B cell (primary cell): ENCODE measurements around the gene SGPL1. TPM values are rescaled to one million over a fixed set of nuclear protein-coding genes. Genes with fewer than 3 reads are reported as not detected.

Experiments
- ATAC-seq: fragments of 200-7000 bp; cut with Tn5 transposase; one replicate; pipeline ENCODE4 v1.10.0; 2021; ENCODE audit warnings: low read depth, mild to moderate bottlenecking, moderate number of reproducible peaks, moderate library complexity
- CTCF ChIA-PET: fragments of 350-600 bp; sonication (Branson Sonifier 250); formaldehyde crosslinking; loops from one replicate; lab custom pipeline; 2021; ENCODE audit warnings: antibody characterized with exemption, inconsistent platforms; lab: Charles Lee
- POLR2A ChIA-PET: fragments of 350-600 bp; sonication (Branson Sonifier 250); formaldehyde crosslinking; loops from one replicate; lab custom pipeline; 2021; ENCODE audit warnings: antibody characterized with exemption; lab: Charles Lee
- DNase-seq: peaks from one replicate; pipeline ENCODE4 v3.0.0; 2013
- H2AFZ ChIP-seq: 2 replicates; pipeline ENCODE4 v1.6.1; 2012; ENCODE audit warnings: mild to moderate bottlenecking, low read depth, low read length; ENCODE audit not compliant: insufficient read depth, poor library complexity, severe bottlenecking
- H3K27ac ChIP-seq, 2 donors: 1 replicate in 1 of 2; 2 replicates in 1 of 2; pipeline ENCODE4 v1.5.1; 2012 to 2013; ENCODE audit warnings: low read length in 2 of 2, mild to moderate bottlenecking in 2 of 2, moderate library complexity in 1 of 2
- H3K27me3 ChIP-seq, 4 experiments: fragments of 200-600 bp in 1 of 4; sonication (generic) in 1 of 4; replicated peaks in 1 of 4; 1 replicate in 2 of 4; 2 replicates in 2 of 4; pipeline versions ENCODE4 v1.6.1 to v1.7.0; 2013 to 2016; ENCODE audit warnings: low read length in 3 of 4, mild to moderate bottlenecking in 2 of 4, mixed read lengths in 1 of 4, moderate library complexity in 1 of 4; ENCODE audit not compliant: insufficient read depth in 4 of 4, control insufficient read depth in 3 of 4; ENCODE audit errors: control extremely low read depth in 1 of 4
- H3K36me3 ChIP-seq, 2 experiments: replicated peaks in 1 of 2; 1 replicate in 1 of 2; 2 replicates in 1 of 2; pipeline versions ENCODE4 v1.6.1 to v1.7.1; 2013; ENCODE audit warnings: low read length in 1 of 2; ENCODE audit not compliant: insufficient read depth in 2 of 2, control insufficient read depth in 1 of 2; ENCODE audit errors: control extremely low read depth in 1 of 2, extremely low read depth in 1 of 2
- H3K4me1 ChIP-seq, 2 donors: fragments of 200-600 bp in 1 of 2; sonication (generic) in 1 of 2; 1 replicate in 1 of 2; 2 replicates in 1 of 2; pipeline versions ENCODE4 v1.5.1 to v1.6.1; 2013 to 2017; ENCODE audit warnings: low read length in 2 of 2; ENCODE audit not compliant: control insufficient read depth in 2 of 2, insufficient read depth in 2 of 2
- H3K4me2 ChIP-seq: replicated peaks from 2 replicates; pipeline ENCODE3; 2012; ENCODE audit warnings: mild to moderate bottlenecking, low read depth, low read length; ENCODE audit not compliant: poor library complexity, severe bottlenecking
- H3K4me3 ChIP-seq, 5 experiments: fragments of 200-600 bp in 1 of 5; sonication (generic) in 1 of 5; 1 replicate in 3 of 5; 2 replicates in 2 of 5; pipeline versions ENCODE4 v1.5.1 to v1.7.0; 2011 to 2016; ENCODE audit warnings: low read length in 4 of 5, mild to moderate bottlenecking in 4 of 5, low read depth in 2 of 5, control low read depth in 1 of 5, moderate library complexity in 1 of 5; ENCODE audit not compliant: insufficient read depth in 1 of 5; ENCODE audit errors: control extremely low read depth in 1 of 5, extremely low read depth in 1 of 5
- H3K79me2 ChIP-seq: fragments of 200-600 bp; sonication (generic); one replicate; pipeline ENCODE4 v1.6.0; 2016; ENCODE audit warnings: low read length; ENCODE audit not compliant: control insufficient read depth, insufficient read depth
- H3K9ac ChIP-seq: fragments of 200-600 bp; sonication (generic); 2 replicates; pipeline ENCODE4 v1.6.1; 2017; ENCODE audit warnings: mild to moderate bottlenecking, low read length, moderate library complexity
- H3K9me3 ChIP-seq, 3 donors: one replicate each; pipeline versions ENCODE4 v1.6.1 to v1.7.1; 2013; ENCODE audit warnings: low read length in 2 of 3; ENCODE audit not compliant: control insufficient read depth in 2 of 3, insufficient read depth in 1 of 3; ENCODE audit errors: control extremely low read depth in 1 of 3
- H4K20me1 ChIP-seq: 2 replicates; pipeline ENCODE4 v1.6.0; 2012; ENCODE audit warnings: mild to moderate bottlenecking, low read length; ENCODE audit not compliant: insufficient read depth, control insufficient read depth, poor library complexity, severe bottlenecking
- H3K27ac Mint-ChIP-seq: one replicate; pipeline ENCODE4 v1.8.0; 2021; ENCODE audit warnings: mixed read lengths
- H3K27me3 Mint-ChIP-seq: one replicate; pipeline ENCODE4 v1.8.0; 2021; ENCODE audit warnings: mixed read lengths
- H3K4me1 Mint-ChIP-seq: one replicate; pipeline ENCODE4 v1.8.0; 2021; ENCODE audit warnings: mixed read lengths
- H3K4me3 Mint-ChIP-seq: one replicate; pipeline ENCODE4 v1.8.0; 2021; ENCODE audit warnings: mixed read lengths
- H3K9me3 Mint-ChIP-seq: one replicate; pipeline ENCODE4 v1.8.0; 2022; ENCODE audit warnings: mixed read lengths; ENCODE audit not compliant: insufficient read depth
- CTCF ChIP-seq: fragments of 200-600 bp; IDR thresholded peaks from one replicate; pipeline ENCODE4 v1.8.0; 2022; ENCODE audit warnings: antibody characterized with exemption, mild to moderate bottlenecking
- EZH2 ChIP-seq: IDR thresholded peaks from 2 replicates; pipeline ENCODE4 v1.6.1; 2012; ENCODE audit warnings: borderline replicate concordance, low read depth, mild to moderate bottlenecking, moderate library complexity, low read length; ENCODE audit not compliant: insufficient read depth, poor library complexity, severe bottlenecking
- WGBS: methylation state at CpG from one replicate; pipeline ENCODE4 v1.1.5; 2013; ENCODE audit warnings: missing lambda C conversion rate; ENCODE audit not compliant: insufficient coverage; 5-methylcytosine and 5-hydroxymethylcytosine counted together
- intact Hi-C: fragments of 100-400 bp; cut with micrococcal nuclease; formaldehyde crosslinking; loops from one replicate; pipeline ENCODE4 v1.10.0; 2022
- polyA plus RNA-seq: library from polyadenylated mRNA; depleted of rRNA; stranded (reverse); fragments of >200 nt; gene quantifications from 2 replicates; pipeline ENCODE4 v1.2.3, GENCODE V29; 2012
- total RNA-seq, 2 donors: library from RNA; stranded (reverse); fragments of 120-200 nt in 1 of 2; gene quantifications; 1 replicate in 1 of 2; 2 replicates in 1 of 2; pipeline versions ENCODE4 v1.2.3 to v1.2.4, GENCODE V29; 2013 to 2022

SGPL1 gene
- total and polyA plus RNA-seq, 2 donors (not counting 1 experiment from before 2014, with no cell fraction given), result 9.1 to 46.2 TPM

- no peak for ATAC-seq
These were observed 80.8 kb downstream of the SGPL1 start for GRCh38 chr10:70896551-70896950.

GRCh38 chr10:70898687-70899086 lies 82.9 kb downstream of the SGPL1 start:
- H3K9ac ChIP-seq, result no peak overlapping the region
- H3K9me3 ChIP-seq, result no peaks in the 10 kb centered on the region
- Mint-ChIP-seq H3K27me3 (peaks cover 27% of the 10 kb centered on the region), H3K4me3 (no peak overlapping the region), H3K9me3 (no peaks in the 10 kb centered on the region), H3K4me1 (no peaks in the 10 kb centered on the region), H3K27ac (no peak overlapping the region)
- H3K4me2 ChIP-seq, result no peak overlapping the region
- no peaks in the 10 kb centered on the region for H3K4me1 ChIP-seq
- H3K79me2 ChIP-seq, result no peaks in the 10 kb centered on the region
- no peak overlapping the region for H2AFZ ChIP-seq
- POLR2A ChIA-PET, result no interaction called here
- no CpG with 5 or more reads among the region's 3 CpGs for WGBS
- intact Hi-C loops, result no loop called here
- H4K20me1 ChIP-seq, result no peaks in the 10 kb centered on the region
- no peak for TF ChIP-seq CTCF
- TF ChIP-seq EZH2, result no peak
- no peak for ATAC-seq
- no peak for DNase-seq
- H3K4me3 ChIP-seq, result no peak overlapping the region
- CTCF ChIA-PET, result interaction anchor here (0.6 to 1.3 kb wide), 2 partner anchors 9 to 227 kb away, joined by 3 to 5 read pairs; no protein-coding TSS in a partner anchor
- H3K27ac ChIP-seq, result no peak overlapping the region
- peaks cover 0 to 8% (median 0%) of the 10 kb centered on the region in 4 experiments for H3K27me3 ChIP-seq
- H3K36me3 ChIP-seq, result no peaks in the 10 kb centered on the region

More at GRCh38 chr10:70896551-70896950, 80.8 kb downstream of the SGPL1 start:
- no peak overlapping the region for H3K4me2 ChIP-seq
- intact Hi-C loops, result no loop called here
- Mint-ChIP-seq H3K4me1 (no peaks in the 10 kb centered on the region), H3K27ac (no peak overlapping the region), H3K4me3 (no peak overlapping the region), H3K27me3 (peaks cover 19% of the 10 kb centered on the region), H3K9me3 (no peaks in the 10 kb centered on the region)
- H3K9me3 ChIP-seq, result no peaks in the 10 kb centered on the region
- H3K9ac ChIP-seq, result no peak overlapping the region
- no peaks in the 10 kb centered on the region for H3K79me2 ChIP-seq
- H3K27me3 ChIP-seq, result peaks cover 0 to 5% (median 0%) of the 10 kb centered on the region in 4 experiments
- no peak overlapping the region for H3K27ac ChIP-seq
- no peaks in the 10 kb centered on the region for H3K4me1 ChIP-seq
- no peak for DNase-seq
- TF ChIP-seq EZH2 (no peak), CTCF (no peak)
- H3K36me3 ChIP-seq, result no peaks in the 10 kb centered on the region
- no peaks in the 10 kb centered on the region for H4K20me1 ChIP-seq
- H2AFZ ChIP-seq, result no peak overlapping the region
- CTCF ChIA-PET, result interaction anchor here (1.0 kb wide), 1 partner anchor 17 kb away, joined by 3 read pairs; no protein-coding TSS in a partner anchor
- POLR2A ChIA-PET, result no interaction called here
- WGBS, result no CpG with 5 or more reads among the region's 1 CpG
- no peak overlapping the region for H3K4me3 ChIP-seq
